ENCODE data around the gene IL1RAPL2. TPM values are rescaled to one million over a fixed set of nuclear protein-coding genes. Genes with fewer than 3 reads are reported as not detected.

The IL1RAPL2 gene
- total RNA-seq, 4 donors from 2014 or later: not detected

GRCh38 chrX:105755109-105755508 lies 1189.1 kb downstream of the IL1RAPL2 start:
- Histone ChIP-seq H3K27ac (no peak overlapping the region), H3K36me3 (no peaks in the 10 kb centered on the region), H3K9me3 (no peaks in the 10 kb centered on the region), H3K27me3 (no peaks in the 10 kb centered on the region), H3K4me3 (replicated peaks in 1 of 3) (no peak overlapping the region), H3K4me1 (no peaks in the 10 kb centered on the region)
- intact Hi-C loops (cut with DNase I): no loop called here
- TF ChIP-seq CTCF (IDR thresholded peaks at IDR 0.05) (no peak), POLR2A (IDR thresholded peaks at IDR 0.05) (no peak)
- 18 to 22% methylated on average over 1 of the region's 1 CpG for WGBS, 2 donors
- DNase-seq: no peak

- Histone ChIP-seq H3K4me1 (no peaks in the 10 kb centered on the region), H3K27ac (no peak overlapping the region), H3K36me3 (no peaks in the 10 kb centered on the region), H3K9me3 (no peaks in the 10 kb centered on the region), H3K4me3 (replicated peaks in 1 of 3) (no peak overlapping the region), H3K27me3 (no peaks in the 10 kb centered on the region)
- 73 to 100% methylated on average over 1 of the region's 1 CpG for WGBS, 2 donors
- no peak for DNase-seq
- TF ChIP-seq POLR2A (IDR thresholded peaks at IDR 0.05): no peak
- no peak for TF ChIP-seq CTCF (IDR thresholded peaks at IDR 0.05)
- intact Hi-C loops (cut with DNase I): no loop called here
Measured at GRCh38 chrX:105758754-105759153, 1192.8 kb downstream of the IL1RAPL2 start.

GRCh38 chrX:105759598-105759997 lies 1193.6 kb downstream of the IL1RAPL2 start:
- 73 to 79% methylated on average over 2 of the region's 2 CpGs for WGBS, 2 donors
- H3K27ac ChIP-seq: no peak overlapping the region

GRCh38 chrX:105765691-105766090 lies 1199.7 kb downstream of the IL1RAPL2 start:
- Histone ChIP-seq H3K4me1 (no peaks in the 10 kb centered on the region), H3K36me3 (no peaks in the 10 kb centered on the region), H3K9me3 (no peaks in the 10 kb centered on the region), H3K27me3 (no peaks in the 10 kb centered on the region), H3K4me3 (replicated peaks in 1 of 3) (no peak overlapping the region), H3K27ac (no peak overlapping the region)
- intact Hi-C loops (cut with DNase I): no loop called here
- TF ChIP-seq CTCF (IDR thresholded peaks at IDR 0.05) (no peak), POLR2A (IDR thresholded peaks at IDR 0.05) (no peak)
- DNase-seq: no peak
- WGBS, 2 donors: 67 to 73% methylated on average over 1 of the region's 1 CpG

More at GRCh38 chrX:105759598-105759997, 1193.6 kb downstream of the IL1RAPL2 start:
- Histone ChIP-seq H3K4me1 (no peaks in the 10 kb centered on the region), H3K4me3 (replicated peaks in 1 of 3) (no peak overlapping the region), H3K27me3 (no peaks in the 10 kb centered on the region), H3K9me3 (no peaks in the 10 kb centered on the region), H3K36me3 (no peaks in the 10 kb centered on the region)
- intact Hi-C loops (cut with DNase I): no loop called here
- no peak for DNase-seq
- TF ChIP-seq CTCF (IDR thresholded peaks at IDR 0.05) (no peak), POLR2A (IDR thresholded peaks at IDR 0.05) (no peak)

DNA sequence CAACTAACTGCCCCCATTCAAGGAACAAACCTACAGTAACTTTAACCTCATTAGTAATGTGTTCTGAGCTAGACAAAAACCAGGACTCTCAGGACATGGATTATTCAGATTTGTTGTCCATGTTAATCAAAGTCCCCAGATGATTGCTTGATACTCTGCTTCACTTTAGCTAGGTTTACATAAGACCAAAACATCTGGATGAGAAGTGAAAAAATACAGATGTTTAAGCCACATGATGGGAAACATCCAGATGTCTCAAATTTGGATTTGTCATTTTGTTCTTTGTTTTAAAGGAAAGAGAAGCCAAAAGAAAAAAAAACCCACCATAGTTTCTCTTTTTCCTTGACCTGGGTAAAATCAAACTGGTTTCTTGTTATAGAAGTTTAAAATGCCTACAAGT lies 1207.8 kb downstream of the IL1RAPL2 start:
- Histone ChIP-seq H3K27ac (no peak overlapping the region), H3K4me1 (no peaks in the 10 kb centered on the region), H3K36me3 (no peaks in the 10 kb centered on the region), H3K4me3 (replicated peaks in 1 of 3) (no peak overlapping the region), H3K27me3 (no peaks in the 10 kb centered on the region), H3K9me3 (no peaks in the 10 kb centered on the region)
- DNase-seq: no peak
- intact Hi-C loops (cut with DNase I): no loop called here
- no peak for TF ChIP-seq POLR2A (IDR thresholded peaks at IDR 0.05)

DNA sequence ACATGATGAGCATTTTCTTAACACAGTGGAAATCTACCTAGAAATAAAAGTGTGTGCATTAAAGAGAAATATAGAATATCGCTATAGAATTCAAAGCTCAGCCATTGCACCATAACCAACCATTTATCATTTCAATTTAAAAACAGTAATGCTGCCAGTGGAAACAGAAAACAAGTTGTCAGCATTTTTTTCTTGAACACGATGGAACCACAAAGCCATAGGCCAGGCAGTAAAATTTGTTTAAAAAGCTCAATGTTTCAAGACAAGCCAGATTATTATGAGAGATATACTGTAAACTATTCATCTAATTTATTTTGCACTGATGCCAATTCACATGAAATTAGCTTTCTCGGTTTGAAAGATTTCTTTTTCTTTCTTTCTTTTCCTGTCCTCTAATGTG lies 1209.7 kb downstream of the IL1RAPL2 start:
- no peak overlapping the region for H3K4me3 ChIP-seq (replicated peaks in 1 of 3)
- H3K27me3 ChIP-seq: no peaks in the 10 kb centered on the region
- intact Hi-C loops (cut with DNase I): no loop called here
- H3K36me3 ChIP-seq: no peaks in the 10 kb centered on the region
- TF ChIP-seq CTCF (IDR thresholded peaks at IDR 0.05) (no peak), POLR2A (IDR thresholded peaks at IDR 0.05) (no peak)
- WGBS, 2 donors: 72 to 78% methylated on average over 3 of the region's 3 CpGs
- DNase-seq: no peak
- H3K9me3 ChIP-seq: no peaks in the 10 kb centered on the region
- no peak overlapping the region for H3K27ac ChIP-seq
- H3K4me1 ChIP-seq: no peaks in the 10 kb centered on the region

All from thyroid gland (tissue), 4 donors.